Hematopoietic multipotent progenitor cell treated with erythropoietin and hydrocortisone succinate and interleukin-3 and kit ligand, for 15 days (in vitro differentiated cells): ENCODE results near the gene CDC42EP2.
A peak's percentile ranks its signal among the peaks of the same experiment; 100 is the strongest.

Source experiments
- DNase-seq: peaks from one replicate; pipeline ENCODE4 v3.0.0-alpha.2; 2015; ENCODE audit warnings: low spot score

Gene CDC42EP2

DNA sequence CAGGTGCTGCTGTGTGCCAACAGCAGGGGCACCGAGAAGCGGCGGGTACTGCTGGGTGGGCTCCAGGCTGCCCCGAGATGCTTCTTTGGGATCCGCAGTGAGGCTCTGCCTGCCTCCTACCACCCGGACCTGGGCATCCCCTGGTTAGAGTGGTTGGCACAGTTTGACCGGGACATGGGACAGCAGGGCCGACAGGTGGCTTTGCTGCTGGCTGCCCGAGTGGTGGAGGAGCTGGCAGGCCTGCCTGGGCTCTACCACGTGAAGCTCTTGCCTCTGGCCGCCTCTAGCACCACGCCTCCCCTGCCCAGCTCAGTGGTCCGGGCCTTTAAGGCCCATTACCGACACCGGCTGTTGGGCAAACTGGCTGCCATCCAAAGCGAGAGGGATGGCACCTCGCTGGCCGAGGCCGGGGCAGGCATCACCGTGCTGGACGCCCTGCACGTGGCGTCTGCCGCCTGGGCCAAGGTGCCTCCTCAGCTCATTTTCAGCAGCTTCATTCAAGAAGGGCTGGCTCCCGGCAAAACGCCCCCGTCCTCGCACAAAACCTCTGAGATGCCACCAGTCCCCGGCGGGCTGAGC, 41.8 kb downstream of the CDC42EP2 start:
- DNase-seq: no peak

DNA sequence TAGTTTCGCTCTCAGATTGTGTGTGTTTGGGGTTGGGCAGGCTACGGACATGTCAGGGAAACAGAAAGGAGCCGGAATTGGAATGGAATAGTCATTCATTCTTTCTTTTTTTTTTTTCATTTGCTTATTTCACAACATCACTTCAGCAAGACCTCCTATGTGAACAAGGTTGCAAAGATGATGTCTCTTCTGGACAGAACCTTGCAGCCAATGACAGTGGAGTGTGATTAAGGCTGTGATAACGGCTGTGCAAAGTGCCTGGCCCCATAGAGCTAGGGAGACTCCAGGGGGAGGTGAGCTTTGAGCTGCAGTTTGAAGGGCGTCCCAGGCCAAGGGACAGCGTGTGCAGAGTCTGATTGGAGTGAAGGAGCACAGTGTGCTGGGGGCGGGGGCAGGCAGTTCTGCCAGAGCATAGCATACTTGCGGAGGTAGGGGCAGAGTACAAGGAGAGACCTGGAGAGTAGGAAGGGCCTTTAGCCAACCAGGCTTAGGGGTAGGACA, 43.2 kb downstream of the CDC42EP2 start:
- DNase-seq: no peak

- DNase-seq: no peak
Observed at GRCh38 chr11:65362320-65362931, 47.8 kb downstream of the CDC42EP2 start.

DNA sequence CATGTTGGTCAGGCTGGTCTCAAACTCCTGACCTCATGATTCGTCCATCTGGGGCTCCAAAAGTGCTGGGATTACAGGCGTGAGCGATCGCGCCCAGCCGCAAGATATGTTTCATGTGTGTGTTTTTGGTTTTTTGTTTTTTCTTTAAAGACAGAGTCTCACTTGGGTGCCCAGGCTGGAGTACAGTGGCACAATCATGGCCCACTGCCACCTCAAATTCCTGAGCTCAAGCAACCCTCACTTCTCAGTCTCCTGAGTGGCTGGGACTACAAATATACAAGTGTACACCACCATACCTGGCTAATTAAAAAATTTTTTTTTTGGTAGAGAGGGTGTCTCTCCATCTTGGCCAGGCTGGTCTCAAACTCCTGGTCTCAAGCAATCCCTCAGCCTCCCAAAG, 48.3 kb downstream of the CDC42EP2 start:
- DNase-seq: no peak

GRCh38 chr11:65363770-65364169, 49.1 kb downstream of the CDC42EP2 start:
- DNase-seq: no peak

- peak; percentile 81 for DNase-seq
Observed at GRCh38 chr11:65366340-65366773, 51.7 kb downstream of the CDC42EP2 start.

DNA sequence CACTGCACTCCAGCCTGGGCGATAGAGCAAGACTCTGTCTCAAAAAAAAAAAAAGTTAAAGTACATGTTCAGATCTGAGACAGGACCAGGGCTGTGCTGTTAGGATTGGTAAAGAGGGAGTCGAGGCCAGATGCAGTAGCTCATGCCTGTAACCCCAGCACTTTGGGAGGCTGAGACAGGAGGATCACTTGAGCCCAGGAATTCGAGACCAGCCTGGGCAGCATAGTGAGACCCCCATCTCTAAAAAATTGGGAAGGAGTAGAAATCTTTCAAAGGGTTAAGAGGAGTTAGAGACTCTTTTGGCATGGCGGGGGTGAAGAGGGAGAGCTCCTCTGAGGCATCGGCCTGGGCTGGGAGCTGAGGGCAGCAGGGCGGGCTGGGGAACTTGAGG, 56.0 kb downstream of the CDC42EP2 start:
- no peak for DNase-seq
